Measurements from ENCODE around the gene HCCS.
A peak's percentile ranks its signal among the peaks of the same experiment; 100 is the strongest.

Gene HCCS

GRCh38 chrX:11111037-11111851 lies at the start of gene HCCS:
HCCS (plus strand) TSS chrX:11111332; CDS start chrX:11112061, 729 bp downstream.
- peak; percentile 89 for DNase-seq (ENCODE audit: low spot score)

GRCh38 chrX:11064276-11064675 lies 46.9 kb upstream of the HCCS start:
- DNase-seq (ENCODE audit: low spot score), result no peak

- peak; percentile 11 for DNase-seq (ENCODE audit: low spot score)
Observed at GRCh38 chrX:11064851-11065600, 46.1 kb upstream of the HCCS start.

- DNase-seq (ENCODE audit: low spot score), result no peak
Observed at GRCh38 chrX:11066812-11067211, 44.3 kb upstream of the HCCS start.

DNA sequence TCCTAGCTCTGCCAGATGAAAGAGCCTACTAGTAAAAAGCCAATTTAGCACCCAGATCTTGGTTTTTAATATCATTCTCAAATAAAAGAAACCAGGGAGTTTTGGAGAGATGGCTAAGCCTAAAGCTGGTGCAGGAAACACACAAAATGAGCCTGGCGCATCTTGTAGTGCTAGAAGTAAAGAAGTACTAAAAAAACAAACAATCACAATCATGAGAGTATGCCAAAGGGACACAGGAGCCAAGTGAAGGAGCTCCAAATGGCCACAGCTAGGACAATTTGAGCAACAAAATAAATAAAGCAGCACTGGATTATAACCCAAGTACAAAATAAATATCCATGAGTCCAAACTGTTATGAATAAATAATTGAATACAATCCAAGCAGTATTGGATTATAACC lies 37.8 kb upstream of the HCCS start:
- no peak for DNase-seq (ENCODE audit: low spot score)

DNA sequence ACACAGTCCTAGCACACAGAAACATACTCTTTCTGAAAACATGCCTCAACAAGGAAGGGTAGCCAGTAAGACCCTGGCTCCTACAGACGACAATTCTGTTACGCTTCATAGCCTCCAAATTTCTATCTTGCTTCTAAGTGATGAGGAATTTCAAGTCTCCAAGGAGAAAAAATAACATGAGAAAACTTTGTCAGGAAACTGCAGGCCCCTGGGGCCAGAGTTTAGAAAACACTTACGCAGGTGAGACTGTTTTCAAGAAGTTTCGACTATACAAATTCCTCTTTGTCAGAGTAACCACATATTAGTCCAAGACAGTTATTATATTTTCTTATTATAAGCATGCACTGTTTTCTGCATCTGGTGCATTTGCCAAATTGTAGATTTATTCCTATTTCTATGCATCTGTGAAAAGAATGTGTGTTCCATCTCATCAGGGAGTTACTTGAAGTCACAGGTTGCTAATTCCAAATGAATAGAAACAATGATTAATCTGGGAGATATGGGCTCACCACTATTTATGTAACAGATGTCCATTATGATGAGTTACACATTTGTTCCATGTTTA lies 30.3 kb upstream of the HCCS start:
- peak; percentile 32 for DNase-seq (ENCODE audit: low spot score)

GRCh38 chrX:11081511-11081910 lies 29.6 kb upstream of the HCCS start:
- DNase-seq (ENCODE audit: low spot score), result no peak

DNA sequence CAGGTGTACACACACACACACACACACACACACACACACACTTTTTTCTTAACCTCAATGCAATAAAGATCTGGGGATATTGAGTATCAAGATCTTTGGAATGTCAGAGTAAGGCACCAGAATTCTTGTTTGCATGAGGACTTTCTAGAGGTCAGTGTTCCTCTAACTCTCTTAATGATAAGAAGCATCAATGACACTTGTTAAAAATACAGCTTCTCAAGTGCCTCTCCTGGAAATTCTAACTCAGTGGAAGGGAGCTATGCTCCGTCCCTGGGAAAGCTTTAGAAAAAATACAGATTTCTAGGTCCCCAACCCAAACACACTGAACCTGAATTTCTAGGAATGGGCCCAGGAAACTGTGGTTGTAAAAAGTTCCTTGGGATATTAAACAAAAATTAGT lies 25.8 kb upstream of the HCCS start:
- no peak for DNase-seq (ENCODE audit: low spot score)

DNA sequence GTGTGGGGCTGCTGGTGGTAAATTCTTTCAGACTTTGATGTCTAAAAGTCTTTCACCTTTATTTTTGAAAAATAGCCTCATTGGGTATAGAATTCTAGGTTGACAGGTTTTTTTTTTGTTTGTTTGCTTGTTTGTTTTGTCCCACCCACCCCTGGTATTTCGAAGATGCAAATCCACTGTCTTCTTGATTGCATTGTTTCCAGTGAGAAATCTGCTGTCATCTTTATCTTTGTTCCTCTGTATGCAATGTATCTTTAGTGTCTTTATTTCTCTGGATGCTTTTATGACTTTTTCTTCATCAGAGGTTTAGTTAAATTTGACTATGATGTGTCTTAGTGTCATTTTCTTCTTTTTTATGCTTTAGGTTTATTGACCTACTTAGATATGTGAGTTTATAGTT lies 21.3 kb upstream of the HCCS start:
- DNase-seq (ENCODE audit: low spot score), result no peak

DNA sequence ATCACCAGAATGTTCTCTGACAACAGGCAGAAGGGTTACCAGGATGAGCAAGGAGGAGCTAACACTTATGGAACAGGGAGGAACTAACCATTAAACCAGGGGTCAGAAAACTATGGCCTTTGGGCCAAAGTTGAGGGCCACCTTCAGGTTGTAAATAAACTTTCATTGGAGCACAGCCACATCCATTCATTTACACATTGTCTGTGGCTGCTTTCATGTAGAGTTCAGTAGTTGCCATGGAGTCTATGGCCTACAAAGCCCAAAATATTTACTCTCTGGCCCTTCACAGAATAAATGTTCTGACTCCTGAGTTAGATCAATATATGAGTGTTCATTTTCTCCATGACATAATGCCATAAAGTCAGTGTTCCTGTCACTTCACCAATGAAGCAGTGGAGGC lies 13.2 kb upstream of the HCCS start:
- no peak for DNase-seq (ENCODE audit: low spot score)

GRCh38 chrX:11099465-11099864 lies 11.7 kb upstream of the HCCS start:
- no peak for DNase-seq (ENCODE audit: low spot score)

GRCh38 chrX:11100281-11101035 lies 10.7 kb upstream of the HCCS start:
- peak; percentile 81 for DNase-seq (ENCODE audit: low spot score)

- DNase-seq (ENCODE audit: low spot score), result no peak
Observed at GRCh38 chrX:11103006-11103405, 8.1 kb upstream of the HCCS start.

DNA sequence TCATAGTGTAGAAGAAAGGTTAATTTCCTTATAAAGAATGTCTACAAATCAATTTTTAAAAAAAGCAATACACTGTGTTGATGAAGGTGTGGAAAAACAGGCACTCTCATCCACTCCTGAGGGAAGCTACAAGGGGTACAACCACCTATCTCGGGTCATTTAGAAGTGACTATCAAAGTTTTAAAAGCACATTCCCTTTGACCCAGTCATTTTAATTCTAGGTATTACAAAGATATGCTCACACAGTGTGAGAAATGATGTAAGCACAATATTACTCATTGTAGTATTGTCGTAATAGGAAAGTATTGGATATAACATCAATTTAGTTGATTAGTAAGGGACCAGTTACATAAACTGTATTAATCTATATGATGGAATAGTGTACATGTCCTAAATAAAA lies 7.4 kb upstream of the HCCS start:
- no peak for DNase-seq (ENCODE audit: low spot score)

GRCh38 chrX:11105080-11105479 lies 6.1 kb upstream of the HCCS start:
- no peak for DNase-seq (ENCODE audit: low spot score)

- no peak for DNase-seq (ENCODE audit: low spot score)
Observed at GRCh38 chrX:11108253-11108941, 2.7 kb upstream of the HCCS start.

- DNase-seq (ENCODE audit: low spot score), result no peak
Observed at GRCh38 chrX:11109968-11110367, 1.2 kb upstream of the HCCS start.

- DNase-seq (ENCODE audit: low spot score), result no peak
Observed at GRCh38 chrX:11111947-11112346, 815 bp downstream of the HCCS start.

DNA sequence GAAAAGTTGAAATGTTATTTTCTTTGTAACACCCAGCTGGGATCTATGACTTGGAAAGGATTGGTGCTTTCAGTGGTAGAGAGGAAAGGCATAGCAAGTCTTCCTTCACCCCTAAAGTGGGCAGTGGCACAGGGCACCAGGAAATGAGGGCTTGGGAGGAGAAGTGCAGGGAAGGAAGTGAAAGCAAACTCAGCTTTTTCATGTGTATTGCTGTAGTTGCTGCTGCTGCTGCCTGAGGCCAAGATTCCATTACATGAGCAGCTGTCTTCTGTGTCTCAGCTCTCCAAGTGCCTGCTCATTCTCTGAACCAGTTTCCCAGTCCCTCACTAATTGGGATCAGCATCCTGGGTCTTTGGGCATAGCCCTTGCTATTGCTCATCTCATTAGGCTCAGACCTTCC lies 2.6 kb downstream of the HCCS start:
- DNase-seq (ENCODE audit: low spot score), result peak; percentile 10

DNA sequence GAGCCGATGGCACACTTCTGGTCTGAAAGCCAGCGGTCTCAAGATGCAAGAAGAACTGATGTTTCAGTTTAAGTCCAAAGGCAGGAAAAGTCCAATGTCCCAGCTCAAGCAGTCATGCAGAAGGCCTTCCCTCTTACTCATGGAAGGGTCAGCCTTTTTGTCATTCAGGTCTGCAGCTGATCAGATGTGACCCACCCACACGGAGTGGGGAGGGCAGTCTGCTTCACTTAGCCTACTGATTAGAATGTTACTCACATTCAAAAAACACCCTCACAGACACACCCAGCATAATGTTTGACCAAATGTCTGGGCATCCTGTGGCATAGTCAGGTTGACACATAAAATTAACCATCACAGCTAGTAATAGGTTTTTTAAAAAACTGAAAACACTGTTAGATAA lies 6.6 kb downstream of the HCCS start:
- peak; percentile 73 for DNase-seq (ENCODE audit: low spot score)

- DNase-seq (ENCODE audit: low spot score), result no peak
Observed at GRCh38 chrX:11119313-11119943, 8.3 kb downstream of the HCCS start.

Data from kidney tubule cell (primary cell).